HG02970 (cell line): ENCODE measurements around the gene TNC.

Experiments used
- ATAC-seq: cut with Tn5 transposase; IDR thresholded peaks from one replicate; pipeline ENCODE4 v1.9.1; 2021; ENCODE audit warnings: mild to moderate bottlenecking, moderate library complexity, moderate number of reproducible peaks; ENCODE audit not compliant: unreplicated experiment, low FRiP score

TNC gene

GRCh38 chr9:115104908-115105307, 13.0 kb downstream of the TNC start:
- ATAC-seq, result no peak

DNA sequence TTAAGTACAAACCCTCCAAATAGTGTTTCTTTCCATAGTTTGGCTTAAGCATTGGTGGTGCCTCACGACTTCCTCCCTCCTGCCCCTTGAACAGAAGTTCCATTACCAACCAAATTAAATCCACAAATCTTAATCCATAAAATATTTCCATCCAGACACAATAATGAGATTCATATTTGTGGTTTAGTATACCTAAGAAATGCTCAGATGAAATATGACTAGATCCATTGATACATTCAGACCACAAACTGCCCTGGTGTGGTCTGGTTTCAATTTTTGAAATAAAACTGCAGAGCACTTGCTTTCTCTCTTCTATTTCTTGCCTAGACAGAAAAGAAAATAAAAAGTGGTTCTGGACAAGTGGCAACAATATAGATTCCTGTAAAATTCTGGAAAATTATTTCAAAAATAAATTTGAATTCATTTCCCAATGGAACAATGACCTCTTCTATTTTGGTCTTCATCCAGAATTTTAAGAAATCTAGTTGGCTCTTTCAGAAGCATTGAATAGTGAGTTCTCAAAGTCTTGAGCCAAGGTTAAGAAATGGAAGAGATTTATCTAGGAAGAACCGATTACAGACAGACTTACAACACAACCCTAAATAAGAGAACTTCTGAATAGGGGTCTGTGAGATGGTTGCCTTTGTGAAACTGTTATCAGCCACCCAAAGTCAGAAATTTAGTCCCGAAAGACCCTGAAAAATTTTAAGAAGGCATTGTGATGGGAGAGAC, 14.0 kb downstream of the TNC start:
- no peak for ATAC-seq

DNA sequence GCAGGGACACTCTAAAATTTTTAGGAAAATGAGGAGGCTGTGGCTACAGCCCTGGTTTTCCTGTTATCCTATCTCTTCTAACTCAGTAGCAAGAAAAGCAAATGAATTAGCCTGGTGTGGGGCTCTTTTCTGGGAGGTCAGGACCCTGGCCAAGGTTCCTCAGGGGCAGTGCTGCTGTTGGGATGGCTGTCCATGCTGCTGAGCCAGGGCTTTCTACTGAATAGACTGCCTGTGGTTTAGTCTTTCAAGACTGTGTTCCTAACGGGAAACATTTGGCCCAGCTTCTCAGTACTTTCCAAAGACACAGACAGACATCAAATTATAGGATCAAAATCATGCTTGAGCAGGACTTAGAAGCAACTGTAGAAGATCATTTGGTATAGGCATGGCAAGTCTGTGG, 18.1 kb downstream of the TNC start:
- no peak for ATAC-seq

DNA sequence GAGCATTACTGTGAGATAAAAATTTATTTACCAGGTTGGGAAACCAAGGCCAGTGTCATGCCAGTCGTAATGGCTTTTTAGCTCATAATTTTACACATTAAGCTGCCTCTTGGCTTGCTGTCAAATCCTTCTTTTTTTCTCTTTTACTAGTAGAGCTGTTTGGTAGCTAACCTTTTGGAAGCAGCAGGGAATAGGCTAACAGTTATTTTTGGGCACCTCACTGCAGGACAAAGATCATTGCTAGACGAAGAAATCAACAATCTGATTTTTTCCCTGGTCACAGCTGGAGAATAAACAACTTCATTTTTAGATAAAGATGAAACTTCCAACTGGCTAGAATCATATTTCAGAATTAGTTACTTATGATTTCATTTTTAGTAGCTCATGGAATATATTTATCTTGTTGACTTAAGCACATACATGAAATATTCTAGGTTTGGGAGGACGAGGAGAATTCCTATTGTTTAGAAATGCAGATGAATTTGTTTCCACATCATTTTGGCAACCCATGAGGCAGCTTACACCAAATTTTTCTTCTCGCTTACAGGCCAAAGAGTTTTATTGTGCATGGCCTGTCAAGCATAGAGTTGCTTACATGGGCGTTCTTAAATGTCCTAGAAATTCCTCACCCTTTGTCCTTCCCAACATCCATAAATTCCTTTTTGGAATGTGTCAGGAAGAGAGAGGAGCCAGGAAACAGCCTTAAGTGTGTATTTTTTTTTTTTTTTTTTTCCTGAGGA, 19.6 kb downstream of the TNC start:
- ATAC-seq, result no peak

GRCh38 chr9:115093520-115093919, 24.4 kb downstream of the TNC start:
- no peak for ATAC-seq

DNA sequence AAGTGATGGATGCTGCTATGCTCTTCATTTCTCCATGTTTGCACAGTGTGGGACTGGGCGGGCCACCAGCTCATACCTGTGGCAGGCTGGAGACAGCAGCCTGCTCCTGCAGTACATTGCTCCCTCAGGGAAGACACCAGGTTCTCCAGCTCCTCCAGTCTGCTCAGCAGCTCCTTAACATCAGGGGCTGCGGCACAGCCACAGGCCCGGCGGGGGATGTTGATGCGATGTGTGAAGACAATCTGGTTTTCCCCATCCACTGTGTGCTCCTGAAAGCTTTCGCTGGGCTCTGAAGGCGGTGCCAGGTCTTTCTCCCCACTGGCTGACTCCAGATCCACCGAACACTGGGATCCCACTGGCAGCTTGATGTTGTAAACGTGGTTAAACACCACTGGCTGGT, 27.5 kb downstream of the TNC start:
- ATAC-seq, result no peak

DNA sequence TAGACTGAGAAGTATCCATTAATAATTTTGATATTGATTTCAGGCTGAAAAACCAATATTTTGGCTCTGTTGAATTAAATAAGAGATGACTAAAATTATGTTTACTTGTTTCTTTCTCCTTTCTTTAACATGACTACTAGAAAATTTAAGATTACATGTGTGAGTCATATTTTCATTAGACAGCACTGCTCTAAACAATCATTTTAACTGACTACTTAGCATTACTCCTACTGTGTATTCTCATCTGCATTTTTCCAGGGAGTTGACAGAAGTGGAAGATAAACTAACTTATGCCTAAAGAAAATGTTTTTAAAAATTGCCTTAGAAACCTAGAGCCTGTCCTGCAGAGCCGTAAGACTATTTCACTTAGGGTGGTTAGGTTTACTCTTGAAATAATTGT, 29.1 kb downstream of the TNC start:
- no peak for ATAC-seq

- ATAC-seq, result no peak
Observed at GRCh38 chr9:115086886-115087285, 31.1 kb downstream of the TNC start.

GRCh38 chr9:115086461-115086860, 31.5 kb downstream of the TNC start:
- no peak for ATAC-seq

GRCh38 chr9:115085773-115086377, 32.1 kb downstream of the TNC start:
- no peak for ATAC-seq

- ATAC-seq, result no peak
Observed at GRCh38 chr9:115084709-115085108, 33.2 kb downstream of the TNC start.

DNA sequence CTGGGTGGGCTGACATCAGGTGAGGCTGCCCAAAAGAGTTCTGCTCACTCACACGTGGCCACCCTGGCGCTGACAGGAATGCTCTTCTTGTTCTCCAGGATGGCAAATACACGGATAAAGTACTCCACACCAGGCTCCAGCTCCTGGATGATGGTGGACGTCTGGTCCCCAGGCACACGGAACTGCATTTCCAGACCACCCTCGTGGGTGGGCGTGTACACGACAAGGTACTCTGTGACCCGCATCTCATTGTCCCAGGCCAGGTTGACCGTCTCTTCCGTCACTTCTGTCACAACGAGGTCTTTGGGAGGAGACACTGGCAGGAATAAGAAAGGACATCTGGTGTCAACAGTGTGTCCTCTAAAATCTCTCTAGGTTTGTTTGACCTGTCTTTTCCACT, 33.8 kb downstream of the TNC start:
- no peak for ATAC-seq

DNA sequence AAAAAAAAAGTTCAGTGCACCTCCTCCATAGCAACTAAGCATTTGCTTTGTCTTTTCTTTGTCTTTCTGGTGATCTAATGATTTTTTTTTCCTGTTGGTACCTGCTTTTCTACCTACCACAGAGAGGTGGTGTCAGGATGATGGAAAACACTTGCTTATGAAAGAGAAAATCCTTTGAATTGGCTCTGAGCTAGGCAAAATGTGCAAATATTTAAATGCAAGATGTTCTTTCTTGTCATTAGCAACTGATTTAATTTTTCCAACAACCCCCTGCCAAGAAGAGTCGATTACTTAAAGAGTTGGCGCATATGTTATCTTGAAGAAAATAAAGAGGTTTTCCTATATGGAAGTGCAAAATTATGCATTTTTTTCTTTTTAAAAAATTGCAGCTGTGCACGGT, 37.7 kb downstream of the TNC start:
- no peak for ATAC-seq

DNA sequence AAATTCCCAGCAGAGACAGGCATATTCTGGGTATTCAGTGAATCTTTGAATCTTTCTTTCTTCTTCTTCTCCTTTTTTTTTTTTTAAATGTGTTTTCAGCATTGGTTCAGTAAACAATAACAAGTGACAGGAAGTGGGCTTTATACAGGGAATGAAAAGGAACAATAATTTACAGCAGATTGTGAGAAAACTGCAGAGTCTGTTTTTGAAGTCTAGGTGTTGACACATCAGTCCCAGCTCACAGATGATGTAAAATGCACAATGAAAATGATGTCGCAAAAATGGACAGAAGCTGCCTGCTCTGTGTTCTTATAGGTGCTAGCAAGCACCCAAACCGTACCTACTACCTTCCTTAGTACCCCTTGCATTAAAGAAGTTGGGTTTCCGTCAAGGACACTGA, 38.8 kb downstream of the TNC start:
- ATAC-seq, result no peak

- no peak for ATAC-seq
Observed at GRCh38 chr9:115073456-115073855, 44.5 kb downstream of the TNC start.

- no peak for ATAC-seq
Observed at GRCh38 chr9:115071176-115071575, 46.8 kb downstream of the TNC start.

GRCh38 chr9:115069771-115070170, 48.2 kb downstream of the TNC start:
- ATAC-seq, result no peak

- ATAC-seq, result no peak
Observed at GRCh38 chr9:115069302-115069701, 48.7 kb downstream of the TNC start.

DNA sequence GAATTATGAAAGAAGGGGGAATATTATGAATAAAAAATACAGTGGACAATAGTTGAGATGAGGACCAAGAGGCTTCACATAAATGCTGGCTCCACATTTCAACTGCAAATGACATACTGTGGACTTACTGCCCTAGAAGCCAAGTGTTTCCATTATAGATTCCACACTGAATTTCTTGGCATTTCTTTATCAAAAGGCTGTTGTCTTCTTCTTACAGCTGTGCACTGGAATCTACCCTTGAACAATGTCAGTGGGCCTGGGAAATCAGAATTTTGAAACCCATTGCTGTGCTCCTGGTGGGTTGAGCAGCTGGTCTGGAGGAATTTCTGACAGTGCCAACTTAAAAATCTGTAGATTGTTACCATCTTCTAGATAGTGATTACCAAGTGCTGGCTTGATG, 49.9 kb downstream of the TNC start:
- no peak for ATAC-seq

- ATAC-seq, result no peak
Observed at GRCh38 chr9:115063058-115063845, 54.7 kb downstream of the TNC start.
